Measurements from ENCODE around the gene HELZ. TPM values are rescaled to one million over a fixed set of nuclear protein-coding genes. Genes with fewer than 3 reads are reported as not detected.

HELZ gene
- total and polyA plus RNA-seq, 2 experiments from 2014 or later: 32.7 to 77.2 TPM

DNA sequence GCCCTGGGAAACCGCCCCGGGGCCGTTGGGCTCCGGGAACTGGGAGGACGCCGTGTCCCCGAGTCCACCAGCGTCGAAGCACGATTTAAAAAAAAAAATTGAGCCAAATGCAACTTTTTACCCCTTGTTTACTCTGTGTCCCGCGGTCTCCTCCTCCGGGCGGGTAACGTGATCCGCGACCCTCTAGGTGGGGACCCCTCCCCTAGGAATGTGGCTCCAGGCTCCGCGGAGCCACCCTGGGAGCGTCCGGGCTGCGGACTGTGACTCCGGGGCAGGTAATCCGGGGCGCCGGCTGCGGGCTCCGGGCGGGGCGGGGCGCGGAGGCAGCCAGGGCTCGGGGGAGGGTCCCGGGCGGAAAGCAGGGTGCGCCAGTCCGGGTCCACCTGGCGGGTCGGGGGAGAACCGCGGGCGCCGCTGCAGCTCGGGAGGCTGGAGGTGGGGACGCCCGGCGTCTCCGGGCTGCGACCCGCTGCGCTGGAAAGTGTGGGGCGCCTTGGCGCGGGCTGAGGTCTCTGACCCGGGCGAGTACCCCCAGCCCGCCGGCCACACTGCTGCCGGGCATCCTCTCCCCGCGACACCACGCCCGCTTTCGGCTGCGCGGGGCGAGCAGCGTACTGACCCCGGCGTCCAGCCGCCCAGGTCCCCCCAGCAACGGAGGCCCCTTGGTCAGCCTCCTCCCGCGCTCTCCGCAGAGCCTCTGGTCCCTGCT lies 852 bp upstream of the HELZ start:
- H3K9me2 ChIP-seq (replicated peaks; ENCODE audit: insufficient read depth): no peaks in the 10 kb centered on the region
- peaks cover 26% of the 10 kb centered on the region for H4K20me1 ChIP-seq (ENCODE audit: insufficient read depth, poor library complexity, severe bottlenecking)
- peak overlapping the region; percentile 93 for H3K4me3 ChIP-seq
- WGBS (ENCODE audit: low lambda C conversion rate, missing lambda C conversion rate): under 1% methylated on average over 34 of the region's 75 CpGs
- no peaks in the 10 kb centered on the region for H3K27me3 ChIP-seq
- TF ChIP-seq, protein P1, sequence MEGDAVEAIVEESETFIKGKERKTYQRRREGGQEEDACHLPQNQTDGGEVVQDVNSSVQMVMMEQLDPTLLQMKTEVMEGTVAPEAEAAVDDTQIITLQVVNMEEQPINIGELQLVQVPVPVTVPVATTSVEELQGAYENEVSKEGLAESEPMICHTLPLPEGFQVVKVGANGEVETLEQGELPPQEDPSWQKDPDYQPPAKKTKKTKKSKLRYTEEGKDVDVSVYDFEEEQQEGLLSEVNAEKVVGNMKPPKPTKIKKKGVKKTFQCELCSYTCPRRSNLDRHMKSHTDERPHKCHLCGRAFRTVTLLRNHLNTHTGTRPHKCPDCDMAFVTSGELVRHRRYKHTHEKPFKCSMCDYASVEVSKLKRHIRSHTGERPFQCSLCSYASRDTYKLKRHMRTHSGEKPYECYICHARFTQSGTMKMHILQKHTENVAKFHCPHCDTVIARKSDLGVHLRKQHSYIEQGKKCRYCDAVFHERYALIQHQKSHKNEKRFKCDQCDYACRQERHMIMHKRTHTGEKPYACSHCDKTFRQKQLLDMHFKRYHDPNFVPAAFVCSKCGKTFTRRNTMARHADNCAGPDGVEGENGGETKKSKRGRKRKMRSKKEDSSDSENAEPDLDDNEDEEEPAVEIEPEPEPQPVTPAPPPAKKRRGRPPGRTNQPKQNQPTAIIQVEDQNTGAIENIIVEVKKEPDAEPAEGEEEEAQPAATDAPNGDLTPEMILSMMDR (IDR thresholded peaks at IDR 0.05; ENCODE audit: poor library complexity): no peak
- TF ChIP-seq EZH2phosphoT487 (IDR thresholded peaks at IDR 0.05; ENCODE audit: low read depth, severe bottlenecking, unreplicated experiment): no peak
- TF ChIP-seq EZH2 (IDR thresholded peaks at IDR 0.05; ENCODE audit: borderline replicate concordance): no peak
- peak overlapping the region; percentile 98 for H2AFZ ChIP-seq
- peaks cover 31% of the 10 kb centered on the region for H3K4me1 ChIP-seq (ENCODE audit: insufficient read depth)
- no peaks in the 10 kb centered on the region for H3K36me3 ChIP-seq (replicated peaks; ENCODE audit: insufficient read depth, low read depth)
- peaks cover 51% of the 10 kb centered on the region for H3K79me2 ChIP-seq
- peak; percentile 74 for DNase-seq (ENCODE audit: low spot score)
- peak overlapping the region; percentile 100 for H3K27ac ChIP-seq
- H3K4me2 ChIP-seq: peak overlapping the region; percentile 88
- no peaks in the 10 kb centered on the region for H3K9me3 ChIP-seq (ENCODE audit: low read depth)

DNA sequence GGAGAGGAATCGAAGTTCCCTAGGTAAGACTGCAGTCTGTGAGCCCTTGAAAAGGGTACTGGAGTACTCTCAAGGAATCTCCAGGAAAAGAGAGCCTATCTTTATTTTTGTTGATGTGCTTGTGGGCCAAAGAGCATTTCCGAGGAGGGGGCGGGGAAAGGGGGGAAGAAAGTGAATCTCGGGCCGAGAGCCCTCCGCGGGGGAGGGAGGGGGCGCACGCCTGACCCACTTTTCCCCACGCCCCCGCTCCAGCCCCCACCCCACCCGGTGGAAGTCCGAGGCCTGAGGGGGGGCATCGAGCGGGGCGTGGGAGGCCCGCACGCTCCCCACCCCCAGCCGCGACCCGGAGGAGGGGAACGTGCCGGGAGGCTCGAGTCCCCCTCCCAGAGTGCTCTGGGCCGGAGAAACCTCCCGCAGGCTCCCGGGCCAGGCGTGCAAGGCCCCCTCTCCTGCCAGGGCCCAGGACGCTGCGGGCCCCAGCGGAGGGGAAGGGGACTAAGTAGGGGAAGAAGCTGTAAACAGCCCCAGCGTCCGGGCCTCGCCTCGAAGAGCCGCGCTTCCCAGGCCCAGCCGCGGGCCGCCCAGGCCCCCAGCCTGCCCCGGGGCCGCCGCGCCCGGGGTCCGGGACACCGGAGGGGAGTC lies 444 bp downstream of the HELZ start:
- under 1% methylated on average over 17 of the region's 47 CpGs for WGBS (ENCODE audit: low lambda C conversion rate, missing lambda C conversion rate)
- TF ChIP-seq, protein P1 (IDR thresholded peaks at IDR 0.05; ENCODE audit: poor library complexity): no peak
- no peak for TF ChIP-seq EZH2phosphoT487 (IDR thresholded peaks at IDR 0.05; ENCODE audit: low read depth, severe bottlenecking, unreplicated experiment)
- TF ChIP-seq EZH2 (IDR thresholded peaks at IDR 0.05; ENCODE audit: borderline replicate concordance): no peak
- Histone ChIP-seq H3K36me3 (replicated peaks; ENCODE audit: insufficient read depth, low read depth) (no peaks in the 10 kb centered on the region), H3K9me2 (replicated peaks; ENCODE audit: insufficient read depth) (no peaks in the 10 kb centered on the region), H3K9me3 (ENCODE audit: low read depth) (no peaks in the 10 kb centered on the region), H2AFZ (peak overlapping the region; percentile 98), H3K27me3 (no peaks in the 10 kb centered on the region), H3K4me1 (ENCODE audit: insufficient read depth) (peaks cover 41% of the 10 kb centered on the region), H3K79me2 (peaks cover 61% of the 10 kb centered on the region), H3K4me2 (peak overlapping the region; percentile 88), H4K20me1 (ENCODE audit: insufficient read depth, poor library complexity, severe bottlenecking) (peaks cover 33% of the 10 kb centered on the region), H3K27ac (peak overlapping the region; percentile 100), H3K4me3 (peak overlapping the region; percentile 93)
- peak; percentile 46 for DNase-seq (ENCODE audit: low spot score)

DNA sequence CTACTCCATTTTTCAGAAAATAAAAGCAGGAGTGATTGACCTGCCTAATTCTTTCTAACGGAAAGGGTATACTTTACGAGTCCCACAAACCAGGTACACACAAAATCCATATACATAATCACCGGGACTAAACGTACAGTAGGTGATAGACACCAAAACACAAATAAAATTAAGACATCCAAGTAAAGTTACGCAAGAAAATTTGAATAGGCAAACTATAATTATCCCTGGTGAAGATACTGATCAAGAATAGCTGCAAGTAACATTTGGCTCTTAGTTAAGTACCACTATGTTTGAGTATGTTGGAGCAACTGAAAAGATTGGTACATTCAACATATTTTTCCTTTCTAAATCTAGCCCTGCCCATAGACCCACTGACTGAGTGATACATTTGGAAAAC lies 1.7 kb downstream of the HELZ start:
- Histone ChIP-seq H4K20me1 (ENCODE audit: insufficient read depth, poor library complexity, severe bottlenecking) (peaks cover 33% of the 10 kb centered on the region), H3K79me2 (peaks cover 65% of the 10 kb centered on the region), H2AFZ (no peak overlapping the region), H3K27me3 (no peaks in the 10 kb centered on the region), H3K9me3 (ENCODE audit: low read depth) (no peaks in the 10 kb centered on the region), H3K27ac (peak overlapping the region; percentile 100), H3K4me3 (peak overlapping the region; percentile 93), H3K4me2 (peak overlapping the region; percentile 88), H3K9me2 (replicated peaks; ENCODE audit: insufficient read depth) (no peaks in the 10 kb centered on the region), H3K36me3 (replicated peaks; ENCODE audit: insufficient read depth, low read depth) (no peaks in the 10 kb centered on the region), H3K4me1 (ENCODE audit: insufficient read depth) (peaks cover 47% of the 10 kb centered on the region)
- WGBS (ENCODE audit: low lambda C conversion rate, missing lambda C conversion rate): 70% methylated on average over 5 of the region's 5 CpGs
- no peak for DNase-seq (ENCODE audit: low spot score)
- TF ChIP-seq EZH2phosphoT487 (IDR thresholded peaks at IDR 0.05; ENCODE audit: low read depth, severe bottlenecking, unreplicated experiment) (no peak), EZH2 (IDR thresholded peaks at IDR 0.05; ENCODE audit: borderline replicate concordance) (no peak)
- TF ChIP-seq, protein P1 (IDR thresholded peaks at IDR 0.05; ENCODE audit: poor library complexity): no peak
